Ovary (tissue), 9 donors: ENCODE results near the gene CHD6. TPM values are rescaled to one million over a fixed set of nuclear protein-coding genes. Genes with fewer than 3 reads are reported as not detected.

Experiments
- DNase-seq, 5 donors: peaks; one replicate each; pipeline ENCODE4 v3.0.0-alpha.2; 2019 to 2020
- H3K27ac ChIP-seq, 2 donors: fragments of 200-600 bp; one replicate each; pipeline versions ENCODE4 v1.5.1 to v1.8.0; 2019 to 2022
- H3K27me3 ChIP-seq: fragments of 200-600 bp; one replicate; pipeline ENCODE4 v1.8.0; 2022
- H3K36me3 ChIP-seq: fragments of 200-600 bp; sonication (generic); one replicate; pipeline ENCODE4 v1.5.1; 2019
- H3K4me1 ChIP-seq: one replicate; pipeline ENCODE4 v1.8.1; 2013; ENCODE audit warnings: mild to moderate bottlenecking, moderate library complexity; ENCODE audit not compliant: insufficient read depth
- H3K4me3 ChIP-seq: fragments of 200-600 bp; sonication (generic); one replicate; pipeline ENCODE4 v1.5.1; 2017
- H3K9me3 ChIP-seq, 2 donors: fragments of 200-600 bp in 1 of 2; sonication (generic) in 1 of 2; one replicate each; pipeline versions ENCODE4 v1.5.1 to v1.8.1; 2013 to 2019; ENCODE audit warnings: mild to moderate bottlenecking in 1 of 2, moderate library complexity in 1 of 2
- CTCF ChIP-seq, 3 donors: fragments of 450-650 bp in 2 of 3; fragments of 200-600 bp in 1 of 3; IDR thresholded peaks; one replicate each; pipeline versions ENCODE4 v1.5.1 to v1.8.0; 2016 to 2022; ENCODE audit warnings: antibody characterized with exemption in 3 of 3, mild to moderate bottlenecking in 1 of 3
- EP300 ChIP-seq: sonication (generic); formaldehyde crosslinking; IDR thresholded peaks from one replicate; pipeline ENCODE4 v1.6.1; 2017; ENCODE audit warnings: antibody characterized with exemption
- POLR2A ChIP-seq: fragments of 450-650 bp; IDR thresholded peaks from one replicate; pipeline ENCODE4 v1.6.1; 2017; ENCODE audit warnings: antibody characterized with exemption, mild to moderate bottlenecking, moderate library complexity
- WGBS, 3 donors: extraction: QIAGEN DNeasy Blood & Tissue Kit in 1 of 3; methylation state at CpG; one replicate each; pipeline versions ENCODE4 v1.1.5 to v1.1.7; 2013 to 2017; 5-methylcytosine and 5-hydroxymethylcytosine counted together
- intact Hi-C, 4 donors: fragments of 100-400 bp; cut with DNase I; formaldehyde crosslinking; loops; one replicate each; pipeline versions ENCODE4 v1.11.0 to v1.15.1; 2022 to 2023
- polyA plus RNA-seq, 2 donors: library from polyadenylated mRNA; stranded (reverse); fragments of 200-250 nt in 1 of 2; fragments of 350-450 nt in 1 of 2; fragmentation: Illumina TruSeq in 1 of 2; extraction: RNeasy Lipid Tissue Mini Kit (QIAGEN cat#74804) in 1 of 2; gene quantifications; one replicate each; pipeline ENCODE4 v1.2.3, GENCODE V29; 2013 to 2014
- total RNA-seq, 7 donors: library from RNA; depleted of rRNA in 2 of 7; stranded (reverse); fragments of >200 nt in 2 of 7; fragmentation: NEBNext Ultra II Directional in 3 of 7; extraction: Animal tissue kit (Norgen Biotek cat#: 25700) in 3 of 7; gene quantifications; one replicate each; pipeline versions ENCODE4 v1.1.0 to v1.2.4, GENCODE V29; 2016 to 2023
- donor health status: DM: no; HTN: no; CAD: no; lungs with moderate emphysema.
- donor health status: DM: no; HTN: no; CAD: no.
- donor health status: Bipolar disorder and iron deficiency.
- donor health status: DM: yes; HTN: yes; CAD: no.
- donor health status: DM: no; HTN: no; CAD: no.
- donor health status: DM: yes; HTN: yes; CAD: no.

Gene CHD6
- total and polyA plus RNA-seq, 9 donors, result 12.1 to 82.4 (median 52.7) TPM

GRCh38 chr20:41608606-41609005 is 9.6 kb downstream of the CHD6 start:
- TF ChIP-seq CTCF (IDR thresholded peaks at IDR 0.05) (no peak), POLR2A (no peak), EP300 (no peak)
- no peak overlapping the region for H3K4me3 ChIP-seq
- H3K4me1 ChIP-seq, result peaks cover 5% of the 10 kb centered on the region
- no peaks in the 10 kb centered on the region for H3K9me3 ChIP-seq
- H3K27ac ChIP-seq, result no peak overlapping the region
- no peak for DNase-seq
- 54 to 79% (median 70%) methylated on average over 2 of the region's 2 CpGs for WGBS, 3 donors
- no peaks in the 10 kb centered on the region for H3K36me3 ChIP-seq
- H3K27me3 ChIP-seq, result no peaks in the 10 kb centered on the region
- intact Hi-C loops, result no loop called here

GRCh38 chr20:41607791-41608190 is 10.4 kb downstream of the CHD6 start:
- Histone ChIP-seq H3K36me3 (no peaks in the 10 kb centered on the region), H3K27me3 (no peaks in the 10 kb centered on the region), H3K9me3 (no peaks in the 10 kb centered on the region), H3K4me3 (no peak overlapping the region), H3K4me1 (peaks cover 5% of the 10 kb centered on the region), H3K27ac (no peak overlapping the region)
- TF ChIP-seq EP300 (no peak), CTCF (IDR thresholded peaks at IDR 0.05) (no peak), POLR2A (no peak)
- 76 to 81% (median 80%) methylated on average over 1 of the region's 1 CpG for WGBS, 3 donors
- no peak for DNase-seq
- intact Hi-C loops, result no loop called here

- H3K27me3 ChIP-seq, result no peaks in the 10 kb centered on the region
- no peak overlapping the region for H3K27ac ChIP-seq
- no peaks in the 10 kb centered on the region for H3K9me3 ChIP-seq
- TF ChIP-seq CTCF (IDR thresholded peaks at IDR 0.05) (no peak), POLR2A (no peak), EP300 (no peak)
- peaks cover 2% of the 10 kb centered on the region for H3K4me1 ChIP-seq
- 50 to 81% (median 59%) methylated on average over 1 of the region's 1 CpG for WGBS, 3 donors
- no peak for DNase-seq
- H3K36me3 ChIP-seq, result no peaks in the 10 kb centered on the region
- H3K4me3 ChIP-seq, result no peak overlapping the region
- intact Hi-C loops, result no loop called here
These were observed 14.2 kb downstream of the CHD6 start for GRCh38 chr20:41604002-41604401.

- no peak for DNase-seq
- no peak overlapping the region for H3K4me3 ChIP-seq
- no peaks in the 10 kb centered on the region for H3K4me1 ChIP-seq
- no peaks in the 10 kb centered on the region for H3K9me3 ChIP-seq
- H3K36me3 ChIP-seq, result no peaks in the 10 kb centered on the region
- H3K27ac ChIP-seq, result no peak overlapping the region
- TF ChIP-seq POLR2A (no peak), EP300 (no peak)
- no peaks in the 10 kb centered on the region for H3K27me3 ChIP-seq
- intact Hi-C loops, result no loop called here
- WGBS, 3 donors, result 86 to 91% (median 89%) methylated on average over 4 of the region's 4 CpGs
These were observed 16.4 kb downstream of the CHD6 start for GRCh38 chr20:41601742-41602141.

GRCh38 chr20:41600926-41601631 is 17.1 kb downstream of the CHD6 start:
- no peak for DNase-seq
- Histone ChIP-seq H3K9me3 (no peaks in the 10 kb centered on the region), H3K4me1 (no peaks in the 10 kb centered on the region), H3K27ac (no peak overlapping the region), H3K27me3 (no peaks in the 10 kb centered on the region), H3K4me3 (no peak overlapping the region), H3K36me3 (no peaks in the 10 kb centered on the region)
- intact Hi-C loops, result no loop called here
- TF ChIP-seq EP300 (no peak), POLR2A (no peak), CTCF (IDR thresholded peaks at IDR 0.05) (no peak)
- WGBS, 3 donors, result 86 to 92% (median 88%) methylated on average over 3 of the region's 3 CpGs
